Endothelial cell of umbilical vein (primary cell): ENCODE data around the gene CPED1. TPM values are rescaled to one million over a fixed set of nuclear protein-coding genes. Genes with fewer than 3 reads are reported as not detected.

Experiments
- BruUV-seq: library from RNA; stranded (reverse); fragments of 400-500 nt; replicated peaks from 2 replicates; lab custom pipeline; 2021; lab: Mats Ljungman, UMichigan
- CTCF ChIA-PET: fragments of 300-600, 350-600 bp; sonication (Branson Sonifier 250); formaldehyde crosslinking; loops from one replicate; lab custom pipeline; 2021; ENCODE audit warnings: antibody characterized with exemption, inconsistent platforms; lab: Charles Lee
- POLR2A ChIA-PET: fragments of 300-600, 350-600 bp; sonication (Branson Sonifier 250); formaldehyde crosslinking; loops from one replicate; lab custom pipeline; 2021; ENCODE audit warnings: antibody characterized with exemption, inconsistent platforms; lab: Charles Lee
- DNase-seq: peaks from one replicate; pipeline ENCODE4 v3.0.0-alpha.2; 2011; ENCODE audit warnings: low read depth, low spot score
- FAIRE-seq: peaks from 2 replicates; lab custom pipeline; 2011; peaks lifted over from hg19 to GRCh38; lab: Jason Lieb, UNC
- H2AFZ ChIP-seq: 2 replicates; pipeline ENCODE4 v1.6.0; 2012; ENCODE audit warnings: low read depth, low read length, control low read depth, inconsistent platforms
- H3K27ac ChIP-seq: 2 replicates; pipeline ENCODE4 v1.5.1; 2011; ENCODE audit warnings: low read depth, mild to moderate bottlenecking, control low read depth, low read length, moderate library complexity; ENCODE audit not compliant: insufficient read depth
- H3K27me3 ChIP-seq, 2 experiments: 2 replicates each; pipeline versions ENCODE4 v1.6.0 to v1.6.1; 2011; ENCODE audit warnings: low read length in 2 of 2, mixed read lengths in 1 of 2; ENCODE audit not compliant: control insufficient read depth in 2 of 2, insufficient read depth in 2 of 2
- H3K36me3 ChIP-seq, 2 experiments: 2 replicates in 1 of 2; 3 replicates in 1 of 2; pipeline ENCODE4 v1.5.1; 2011; ENCODE audit warnings: low read length in 2 of 2, mild to moderate bottlenecking in 1 of 2, moderate library complexity in 1 of 2; ENCODE audit not compliant: control insufficient read depth in 2 of 2, insufficient read depth in 2 of 2; ENCODE audit errors: extremely low read depth in 1 of 2
- H3K4me1 ChIP-seq: 3 replicates; pipeline ENCODE4 v1.5.1; 2011; ENCODE audit warnings: mild to moderate bottlenecking, low read length; ENCODE audit not compliant: control insufficient read depth, insufficient read depth; ENCODE audit errors: extremely low read depth
- H3K4me2 ChIP-seq: 2 replicates; pipeline ENCODE4 v1.6.1; 2011; ENCODE audit warnings: low read length, control low read depth, mixed read lengths; ENCODE audit not compliant: insufficient read depth
- H3K4me3 ChIP-seq, 3 experiments: fragments of 200-600 bp in 1 of 3; sonication (generic), shearing (Covaris generic) in 1 of 3; replicated peaks in 1 of 3; 2 replicates each; pipeline ENCODE4 v1.5.1; 2011 to 2016; ENCODE audit warnings: control low read depth in 3 of 3, low read length in 3 of 3, mild to moderate bottlenecking in 2 of 3, inconsistent platforms in 1 of 3, low read depth in 1 of 3, moderate library complexity in 1 of 3; ENCODE audit not compliant: insufficient read depth in 1 of 3
- H3K79me2 ChIP-seq: 2 replicates; pipeline ENCODE4 v1.6.0; 2012; ENCODE audit warnings: low read length, inconsistent platforms; ENCODE audit not compliant: control insufficient read depth, insufficient read depth
- H3K9ac ChIP-seq: replicated peaks from 2 replicates; pipeline ENCODE3; 2011; ENCODE audit warnings: low read length, control low read depth; ENCODE audit not compliant: insufficient read depth; ENCODE audit errors: extremely low read depth
- H3K9me1 ChIP-seq: replicated peaks from 3 replicates; pipeline ENCODE4 v1.6.0; 2011; ENCODE audit warnings: mild to moderate bottlenecking, low read length; ENCODE audit not compliant: control insufficient read depth, insufficient read depth; ENCODE audit errors: extremely low read depth
- H3K9me3 ChIP-seq: replicated peaks from 2 replicates; pipeline ENCODE4 v1.5.1; 2012; ENCODE audit warnings: low read length, inconsistent platforms; ENCODE audit not compliant: control insufficient read depth, insufficient read depth
- H4K20me1 ChIP-seq: replicated peaks from 2 replicates; pipeline ENCODE3; 2011; ENCODE audit warnings: mild to moderate bottlenecking, low read length; ENCODE audit not compliant: control insufficient read depth, insufficient read depth; ENCODE audit errors: extremely low read depth
- EZH2 ChIP-seq: IDR thresholded peaks from 2 replicates; pipeline ENCODE4 v1.6.1; 2012; ENCODE audit warnings: borderline replicate concordance, low read depth, mild to moderate bottlenecking, moderate library complexity, low read length, inconsistent platforms; ENCODE audit not compliant: severe bottlenecking
- FOS ChIP-seq: IDR thresholded peaks from 2 replicates; pipeline ENCODE4 v1.6.1; 2011; ENCODE audit warnings: mild to moderate bottlenecking, low read length, moderate library complexity, borderline replicate concordance; ENCODE audit not compliant: insufficient read depth
- GATA2 ChIP-seq: IDR thresholded peaks from 2 replicates; pipeline ENCODE4 v1.7.0; 2011; ENCODE audit warnings: low read depth, mild to moderate bottlenecking, moderate library complexity, mixed read lengths, low read length; ENCODE audit not compliant: insufficient read length, insufficient read depth
- JUN ChIP-seq: IDR thresholded peaks from 2 replicates; pipeline ENCODE4 v1.6.1; 2011; ENCODE audit warnings: borderline replicate concordance, low read depth; ENCODE audit not compliant: insufficient read length, insufficient read depth
- MAX ChIP-seq: IDR thresholded peaks from 2 replicates; pipeline ENCODE4 v1.6.1; 2011; ENCODE audit not compliant: insufficient read depth, insufficient read length
- MYC ChIP-seq: IDR thresholded peaks from one replicate; pipeline ENCODE4 v1.6.1; 2011; ENCODE audit warnings: mild to moderate bottlenecking, low read depth, low read length
- POLR2A ChIP-seq: IDR thresholded peaks from 2 replicates; pipeline ENCODE4 v1.6.1; 2012; ENCODE audit warnings: low read depth, mild to moderate bottlenecking, control low read depth, low read length
- POLR2AphosphoS5 ChIP-seq: IDR thresholded peaks from 2 replicates; pipeline ENCODE4 v1.6.1; 2012; ENCODE audit warnings: low read depth, mild to moderate bottlenecking, control low read depth, low read length, moderate library complexity; ENCODE audit not compliant: insufficient read depth
- dilution Hi-C: fragments of 300-500 bp; cut with MboI; formaldehyde crosslinking; loops from one replicate; pipeline ENCODE4 v1.15.0; 2019; ENCODE audit warnings: low sequenced_read_pairs; ENCODE audit not compliant: extremely low pct_ligation_motif_present
- intact Hi-C: fragments of 100-400 bp; cut with micrococcal nuclease; formaldehyde crosslinking; loops from one replicate; pipeline ENCODE4 v1.10.0; 2022
- polyA plus RNA-seq, 4 experiments: library from polyadenylated mRNA; depleted of rRNA in 3 of 4; stranded (reverse) in 3 of 4; unstranded in 1 of 4; fragments of >200 nt; gene quantifications; 2 replicates each; pipeline versions ENCODE4 v1.2.1 to v1.2.3, GENCODE V29; 2011 to 2012; ENCODE audit warnings: missing spikeins in 1 of 4
- total RNA-seq: library from RNA; stranded (reverse); gene quantifications from 2 replicates; pipeline ENCODE4 v1.2.3, GENCODE V29; 2021
- TF ChIP-seq, protein P1 (sequence below), 2 donors: IDR thresholded peaks; 1 replicate in 1 of 2; 2 replicates in 1 of 2; pipeline ENCODE4 v1.5.1; 2011; ENCODE audit warnings: low read length in 2 of 2, mild to moderate bottlenecking in 2 of 2, moderate library complexity in 2 of 2, control low read depth in 1 of 2, inconsistent platforms in 1 of 2, low read depth in 1 of 2; ENCODE audit not compliant: insufficient read depth in 1 of 2; ENCODE audit errors: extremely low read depth in 1 of 2

The CPED1 gene
- total and polyA plus RNA-seq, 2 donors (not counting 3 experiments of a cell fraction or from before 2014, with no cell fraction given) = 0.22 to 3.0 TPM

GRCh38 chr7:121012919-121013318 lies 24.4 kb downstream of the CPED1 start:
- no peak for TF ChIP-seq MAX
- no peak for TF ChIP-seq EZH2
- TF ChIP-seq, protein P1, sequence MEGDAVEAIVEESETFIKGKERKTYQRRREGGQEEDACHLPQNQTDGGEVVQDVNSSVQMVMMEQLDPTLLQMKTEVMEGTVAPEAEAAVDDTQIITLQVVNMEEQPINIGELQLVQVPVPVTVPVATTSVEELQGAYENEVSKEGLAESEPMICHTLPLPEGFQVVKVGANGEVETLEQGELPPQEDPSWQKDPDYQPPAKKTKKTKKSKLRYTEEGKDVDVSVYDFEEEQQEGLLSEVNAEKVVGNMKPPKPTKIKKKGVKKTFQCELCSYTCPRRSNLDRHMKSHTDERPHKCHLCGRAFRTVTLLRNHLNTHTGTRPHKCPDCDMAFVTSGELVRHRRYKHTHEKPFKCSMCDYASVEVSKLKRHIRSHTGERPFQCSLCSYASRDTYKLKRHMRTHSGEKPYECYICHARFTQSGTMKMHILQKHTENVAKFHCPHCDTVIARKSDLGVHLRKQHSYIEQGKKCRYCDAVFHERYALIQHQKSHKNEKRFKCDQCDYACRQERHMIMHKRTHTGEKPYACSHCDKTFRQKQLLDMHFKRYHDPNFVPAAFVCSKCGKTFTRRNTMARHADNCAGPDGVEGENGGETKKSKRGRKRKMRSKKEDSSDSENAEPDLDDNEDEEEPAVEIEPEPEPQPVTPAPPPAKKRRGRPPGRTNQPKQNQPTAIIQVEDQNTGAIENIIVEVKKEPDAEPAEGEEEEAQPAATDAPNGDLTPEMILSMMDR (IDR thresholded peaks at IDR 0.05; ENCODE audit: extremely low read depth in 1 of 2, insufficient read depth in 1 of 2, low read depth in 1 of 2, low read length in 2 of 2) = no peak
- no peak for TF ChIP-seq GATA2
- TF ChIP-seq POLR2A = no peak
- TF ChIP-seq MYC = no peak
- TF ChIP-seq POLR2AphosphoS5 = no peak
- TF ChIP-seq JUN = no peak
- TF ChIP-seq FOS = no peak
- ChIA-PET CTCF (interaction anchor here (1.2 kb wide), 1 partner anchor 24 kb away, joined by 3 read pairs; the partner anchor contains the start of gene CPED1), POLR2A (no interaction called here)
- Histone ChIP-seq H3K27me3 (peaks cover 0 to 3% of the 10 kb centered on the region in 2 experiments), H3K4me2 (no peak overlapping the region), H3K36me3 (no peaks in the 10 kb centered on the region), H4K20me1 (no peaks in the 10 kb centered on the region), H3K9me1 (no peaks in the 10 kb centered on the region), H3K9ac (no peak overlapping the region), H3K9me3 (no peaks in the 10 kb centered on the region), H3K79me2 (no peaks in the 10 kb centered on the region), H3K27ac (no peak overlapping the region), H3K4me1 (no peaks in the 10 kb centered on the region), H2AFZ (no peak overlapping the region), H3K4me3 (no peak overlapping the region)
- intact Hi-C loops (no loop called here), dilution Hi-C loops (no loop called here)
- DNase-seq = no peak
- FAIRE-seq = no peak
- BruUV-seq = no TSS peak
